ENCODE results near the gene BACE1-AS.

GRCh38 chr11:117282956-117283355 lies 8.2 kb upstream of the BACE1-AS start:
- TF ChIP-seq CTCF (conservative IDR thresholded peaks at IDR 0.05; ENCODE audit: low read length): no peak
- TF ChIP-seq EZH2phosphoT487 (IDR thresholded peaks at IDR 0.05; ENCODE audit: borderline replicate concordance): no peak
